Neural cell (in vitro differentiated cells): ENCODE data around the gene DSCAML1. TPM values are rescaled to one million over a fixed set of nuclear protein-coding genes. Genes with fewer than 3 reads are reported as not detected.

Experiments used
- H2AFZ ChIP-seq: fragments of 200-600, 300-800 bp; sonication (generic), shearing (Covaris generic); 2 replicates; pipeline ENCODE4 v1.6.0; 2014; ENCODE audit warnings: low read depth, mild to moderate bottlenecking, antibody characterized with exemption, low read length, moderate library complexity
- H3F3A ChIP-seq: fragments of 200-600 bp; shearing (Covaris generic); 2 replicates; pipeline ENCODE4 v1.6.1; 2016; ENCODE audit warnings: mild to moderate bottlenecking, moderate library complexity, mixed read lengths, antibody characterized with exemption, low read length; ENCODE audit not compliant: insufficient read depth, poor library complexity, severe bottlenecking
- H3K27ac ChIP-seq: fragments of 200-600, 300-800 bp; sonication (generic), shearing (Covaris generic); 2 replicates; pipeline ENCODE4 v1.5.1; 2014; ENCODE audit warnings: mild to moderate bottlenecking, low read length, moderate library complexity
- H3K27me3 ChIP-seq: fragments of 300-800, 200-600 bp; sonication (generic), shearing (Covaris generic); 2 replicates; pipeline ENCODE4 v1.6.0; 2014; ENCODE audit warnings: mild to moderate bottlenecking, low read depth, low read length, moderate library complexity; ENCODE audit not compliant: insufficient read depth
- H3K36me3 ChIP-seq: fragments of 300-800, 200-600 bp; sonication (generic), shearing (Covaris generic); 2 replicates; pipeline ENCODE4 v1.5.1; 2014; ENCODE audit warnings: mild to moderate bottlenecking, antibody characterized with exemption, low read length, moderate library complexity; ENCODE audit not compliant: insufficient read depth
- H3K4me2 ChIP-seq: fragments of 300-800, 200-600 bp; sonication (generic), shearing (Covaris generic); 2 replicates; pipeline ENCODE4 v1.6.0; 2014; ENCODE audit warnings: mild to moderate bottlenecking, low read length
- H3K4me3 ChIP-seq: fragments of 300-800, 200-600 bp; sonication (generic), shearing (Covaris generic); 2 replicates; pipeline ENCODE4 v1.5.1; 2014; ENCODE audit warnings: mild to moderate bottlenecking, low read length, moderate library complexity
- H3K79me2 ChIP-seq: fragments of 200-600 bp; shearing (Covaris generic); replicated peaks from 2 replicates; pipeline ENCODE4 v1.6.0; 2014; ENCODE audit warnings: mild to moderate bottlenecking, low read length, moderate library complexity; ENCODE audit not compliant: insufficient read depth
- H3K9ac ChIP-seq: fragments of 300-800, 200-600 bp; sonication (generic), shearing (Covaris generic); 2 replicates; pipeline ENCODE4 v1.6.1; 2016; ENCODE audit warnings: mild to moderate bottlenecking, low read length, mixed read lengths
- H3K9me2 ChIP-seq: fragments of 200-600 bp; shearing (Covaris generic); 2 replicates; pipeline ENCODE4 v1.6.1; 2016; ENCODE audit warnings: mild to moderate bottlenecking, low read length, mixed read lengths; ENCODE audit not compliant: insufficient read depth
- H3K9me3 ChIP-seq: fragments of 200-600, 300-800 bp; sonication (generic), shearing (Covaris generic); 2 replicates; pipeline ENCODE4 v1.6.1; 2016; ENCODE audit warnings: mild to moderate bottlenecking, mixed run types, low read length, moderate library complexity, mixed read lengths
- H4K20me1 ChIP-seq: fragments of 200-600 bp; shearing (Covaris generic); 2 replicates; pipeline ENCODE4 v1.6.1; 2016; ENCODE audit warnings: mild to moderate bottlenecking, mixed run types; ENCODE audit not compliant: insufficient read depth
- EP300 ChIP-seq: fragments of 450-650 bp; conservative IDR thresholded peaks from 2 replicates; pipeline ENCODE4 v1.6.1; 2014; ENCODE audit warnings: antibody characterized with exemption, mild to moderate bottlenecking, moderate library complexity; ENCODE audit not compliant: poor library complexity, severe bottlenecking
- EZH2 ChIP-seq: fragments of 200-600, 300-800 bp; shearing (Covaris generic), sonication (generic); IDR thresholded peaks from 2 replicates; pipeline ENCODE4 v1.6.1; 2014; ENCODE audit warnings: antibody characterized with exemption, low read length, borderline replicate concordance, mild to moderate bottlenecking; ENCODE audit not compliant: insufficient read depth, poor library complexity, severe bottlenecking
- MXI1 ChIP-seq: fragments of 450-650 bp; conservative IDR thresholded peaks from 2 replicates; pipeline ENCODE4 v1.6.1; 2014; ENCODE audit warnings: antibody characterized with exemption, mild to moderate bottlenecking; ENCODE audit not compliant: poor library complexity, severe bottlenecking
- POLR2AphosphoS5 ChIP-seq: IDR thresholded peaks from 2 replicates; pipeline ENCODE4 v1.6.1; 2012
- RAD21 ChIP-seq: fragments of 450-650 bp; conservative IDR thresholded peaks from 2 replicates; pipeline ENCODE4 v1.6.1; 2014; ENCODE audit warnings: antibody characterized with exemption, mild to moderate bottlenecking, moderate library complexity
- SMC3 ChIP-seq: fragments of 450-650 bp; conservative IDR thresholded peaks from 2 replicates; pipeline ENCODE4 v1.6.1; 2014; ENCODE audit warnings: antibody characterized with exemption, mild to moderate bottlenecking, moderate library complexity; ENCODE audit not compliant: poor library complexity
- TAF1 ChIP-seq: IDR thresholded peaks from 2 replicates; pipeline ENCODE4 v1.6.1; 2012; ENCODE audit warnings: low read depth
- polyA plus RNA-seq: library from polyadenylated mRNA; depleted of rRNA; stranded (reverse); fragments of >200 nt; gene quantifications from 2 replicates; pipeline ENCODE4 v1.2.3, GENCODE V29; 2014
- TF ChIP-seq, protein P1 (sequence below): IDR thresholded peaks from 2 replicates; pipeline ENCODE4 v1.6.1; 2012; ENCODE audit warnings: borderline replicate concordance
- TF ChIP-seq, protein P2 (sequence below): fragments of 450-650 bp; IDR thresholded peaks from 2 replicates; pipeline ENCODE4 v1.5.1; 2014; ENCODE audit warnings: antibody characterized with exemption, mild to moderate bottlenecking, moderate library complexity; ENCODE audit not compliant: poor library complexity, severe bottlenecking

DSCAML1 gene
- polyA plus RNA-seq, 1 donor from 2014 or later, result 1.3 TPM

DNA sequence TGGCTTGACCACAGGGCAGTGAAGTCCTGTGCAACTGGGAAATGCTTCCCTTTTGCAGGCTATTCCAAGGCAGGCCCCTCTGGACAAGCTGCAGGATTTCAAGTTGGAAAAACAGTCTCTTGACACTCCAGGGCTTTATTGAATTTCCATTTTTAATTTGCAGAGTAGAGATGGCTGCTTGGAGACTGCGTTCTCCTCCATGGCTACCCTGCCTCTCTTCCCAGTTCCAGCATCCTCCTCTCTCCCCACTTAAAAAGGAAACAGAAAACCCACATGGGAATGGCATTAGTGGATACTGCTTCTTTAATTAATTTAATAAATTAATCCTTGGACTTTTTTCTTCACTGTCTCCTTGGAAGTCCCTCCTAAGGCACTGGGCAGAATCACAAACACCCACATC lies 115.6 kb downstream of the DSCAML1 start:
- Histone ChIP-seq H3K27me3 (no peaks in the 10 kb centered on the region), H3K4me2 (no peak overlapping the region), H3F3A (no peaks in the 10 kb centered on the region), H3K9me3 (no peaks in the 10 kb centered on the region), H3K36me3 (no peaks in the 10 kb centered on the region), H3K27ac (no peak overlapping the region), H3K9ac (no peak overlapping the region), H2AFZ (no peak overlapping the region), H4K20me1 (no peaks in the 10 kb centered on the region), H3K79me2 (no peaks in the 10 kb centered on the region), H3K9me2 (no peaks in the 10 kb centered on the region), H3K4me3 (no peak overlapping the region)
- no peak for TF ChIP-seq EP300
- TF ChIP-seq POLR2AphosphoS5, result no peak
- no peak for TF ChIP-seq TAF1
- TF ChIP-seq, protein P1, sequence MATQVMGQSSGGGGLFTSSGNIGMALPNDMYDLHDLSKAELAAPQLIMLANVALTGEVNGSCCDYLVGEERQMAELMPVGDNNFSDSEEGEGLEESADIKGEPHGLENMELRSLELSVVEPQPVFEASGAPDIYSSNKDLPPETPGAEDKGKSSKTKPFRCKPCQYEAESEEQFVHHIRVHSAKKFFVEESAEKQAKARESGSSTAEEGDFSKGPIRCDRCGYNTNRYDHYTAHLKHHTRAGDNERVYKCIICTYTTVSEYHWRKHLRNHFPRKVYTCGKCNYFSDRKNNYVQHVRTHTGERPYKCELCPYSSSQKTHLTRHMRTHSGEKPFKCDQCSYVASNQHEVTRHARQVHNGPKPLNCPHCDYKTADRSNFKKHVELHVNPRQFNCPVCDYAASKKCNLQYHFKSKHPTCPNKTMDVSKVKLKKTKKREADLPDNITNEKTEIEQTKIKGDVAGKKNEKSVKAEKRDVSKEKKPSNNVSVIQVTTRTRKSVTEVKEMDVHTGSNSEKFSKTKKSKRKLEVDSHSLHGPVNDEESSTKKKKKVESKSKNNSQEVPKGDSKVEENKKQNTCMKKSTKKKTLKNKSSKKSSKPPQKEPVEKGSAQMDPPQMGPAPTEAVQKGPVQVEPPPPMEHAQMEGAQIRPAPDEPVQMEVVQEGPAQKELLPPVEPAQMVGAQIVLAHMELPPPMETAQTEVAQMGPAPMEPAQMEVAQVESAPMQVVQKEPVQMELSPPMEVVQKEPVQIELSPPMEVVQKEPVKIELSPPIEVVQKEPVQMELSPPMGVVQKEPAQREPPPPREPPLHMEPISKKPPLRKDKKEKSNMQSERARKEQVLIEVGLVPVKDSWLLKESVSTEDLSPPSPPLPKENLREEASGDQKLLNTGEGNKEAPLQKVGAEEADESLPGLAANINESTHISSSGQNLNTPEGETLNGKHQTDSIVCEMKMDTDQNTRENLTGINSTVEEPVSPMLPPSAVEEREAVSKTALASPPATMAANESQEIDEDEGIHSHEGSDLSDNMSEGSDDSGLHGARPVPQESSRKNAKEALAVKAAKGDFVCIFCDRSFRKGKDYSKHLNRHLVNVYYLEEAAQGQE, result no peak
- TF ChIP-seq, protein P2, sequence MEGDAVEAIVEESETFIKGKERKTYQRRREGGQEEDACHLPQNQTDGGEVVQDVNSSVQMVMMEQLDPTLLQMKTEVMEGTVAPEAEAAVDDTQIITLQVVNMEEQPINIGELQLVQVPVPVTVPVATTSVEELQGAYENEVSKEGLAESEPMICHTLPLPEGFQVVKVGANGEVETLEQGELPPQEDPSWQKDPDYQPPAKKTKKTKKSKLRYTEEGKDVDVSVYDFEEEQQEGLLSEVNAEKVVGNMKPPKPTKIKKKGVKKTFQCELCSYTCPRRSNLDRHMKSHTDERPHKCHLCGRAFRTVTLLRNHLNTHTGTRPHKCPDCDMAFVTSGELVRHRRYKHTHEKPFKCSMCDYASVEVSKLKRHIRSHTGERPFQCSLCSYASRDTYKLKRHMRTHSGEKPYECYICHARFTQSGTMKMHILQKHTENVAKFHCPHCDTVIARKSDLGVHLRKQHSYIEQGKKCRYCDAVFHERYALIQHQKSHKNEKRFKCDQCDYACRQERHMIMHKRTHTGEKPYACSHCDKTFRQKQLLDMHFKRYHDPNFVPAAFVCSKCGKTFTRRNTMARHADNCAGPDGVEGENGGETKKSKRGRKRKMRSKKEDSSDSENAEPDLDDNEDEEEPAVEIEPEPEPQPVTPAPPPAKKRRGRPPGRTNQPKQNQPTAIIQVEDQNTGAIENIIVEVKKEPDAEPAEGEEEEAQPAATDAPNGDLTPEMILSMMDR, result no peak
- TF ChIP-seq SMC3, result no peak
- no peak for TF ChIP-seq EZH2
- TF ChIP-seq RAD21, result no peak
- TF ChIP-seq MXI1, result no peak

DNA sequence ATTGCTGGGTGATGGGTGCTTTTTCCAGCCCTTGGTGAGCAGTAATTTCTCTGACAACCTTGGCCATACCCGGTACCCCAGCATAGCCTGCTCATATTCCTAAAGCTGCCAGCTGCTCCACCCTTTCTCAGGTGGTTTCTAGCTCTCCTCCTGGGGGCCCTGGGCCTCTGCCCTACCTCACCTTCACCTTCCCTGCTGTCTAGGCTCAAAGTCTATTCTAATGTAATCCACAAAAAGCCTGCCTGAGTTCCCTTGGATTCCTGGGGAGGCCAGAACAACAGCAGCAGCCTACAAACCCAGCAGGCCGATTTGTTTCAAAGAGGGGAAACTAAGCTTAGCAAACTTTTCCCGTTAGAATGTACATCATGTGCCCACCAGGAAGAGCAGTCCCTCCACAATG lies 117.6 kb downstream of the DSCAML1 start:
- Histone ChIP-seq H3K36me3 (no peaks in the 10 kb centered on the region), H3K27ac (no peak overlapping the region), H3K27me3 (no peaks in the 10 kb centered on the region), H3F3A (no peaks in the 10 kb centered on the region), H3K9me3 (no peaks in the 10 kb centered on the region), H3K9ac (no peak overlapping the region), H3K79me2 (no peaks in the 10 kb centered on the region), H4K20me1 (no peaks in the 10 kb centered on the region), H2AFZ (no peak overlapping the region), H3K4me2 (no peak overlapping the region), H3K4me3 (no peak overlapping the region), H3K9me2 (no peaks in the 10 kb centered on the region)
- no peak for TF ChIP-seq POLR2AphosphoS5
- no peak for TF ChIP-seq TAF1
- TF ChIP-seq SMC3, result no peak
- no peak for TF ChIP-seq EP300
- TF ChIP-seq RAD21, result no peak
- TF ChIP-seq, protein P1, result no peak
- no peak for TF ChIP-seq EZH2
- TF ChIP-seq, protein P2, result no peak
- no peak for TF ChIP-seq MXI1
